ENCODE data around the gene SLC39A3.

DNA sequence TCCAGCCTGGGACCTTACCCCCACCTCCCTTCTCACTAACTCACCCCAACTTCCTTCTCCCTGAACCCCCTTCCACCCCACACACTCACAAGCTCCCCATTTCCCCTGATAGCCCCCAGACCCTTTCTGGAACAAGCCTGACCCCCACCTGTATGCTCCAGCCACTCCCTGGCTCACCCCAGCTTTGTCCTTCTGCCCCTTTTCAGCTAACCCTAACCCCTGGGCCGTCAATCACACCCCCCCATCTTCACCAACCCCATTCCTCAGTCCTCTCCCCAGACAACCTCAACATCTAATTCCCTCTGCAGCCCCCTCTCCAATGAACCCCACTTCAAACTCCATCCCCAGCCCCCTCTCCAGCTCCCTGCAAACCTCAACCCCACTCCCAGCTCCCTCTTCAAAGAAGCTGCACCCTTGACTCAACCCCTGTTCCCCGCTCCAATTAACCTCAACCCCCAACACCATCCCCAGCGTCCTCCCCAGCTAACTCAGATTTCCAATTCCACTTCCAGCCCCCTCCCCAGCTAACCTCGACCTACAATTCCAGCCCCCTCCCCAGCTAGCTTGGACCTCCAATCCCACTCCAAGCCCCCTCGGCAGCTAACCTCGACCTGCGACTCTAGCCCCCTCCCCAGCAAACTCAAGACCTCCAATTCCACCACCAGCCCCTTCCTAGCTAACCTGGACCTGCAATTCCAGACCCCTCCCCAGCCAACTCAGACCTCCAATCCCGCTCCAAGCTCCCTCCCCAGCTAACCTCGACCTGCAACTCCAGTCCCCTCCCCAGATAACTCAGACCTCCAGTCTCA lies 38.3 kb downstream of the SLC39A3 start:
- TF ChIP-seq, protein P1, sequence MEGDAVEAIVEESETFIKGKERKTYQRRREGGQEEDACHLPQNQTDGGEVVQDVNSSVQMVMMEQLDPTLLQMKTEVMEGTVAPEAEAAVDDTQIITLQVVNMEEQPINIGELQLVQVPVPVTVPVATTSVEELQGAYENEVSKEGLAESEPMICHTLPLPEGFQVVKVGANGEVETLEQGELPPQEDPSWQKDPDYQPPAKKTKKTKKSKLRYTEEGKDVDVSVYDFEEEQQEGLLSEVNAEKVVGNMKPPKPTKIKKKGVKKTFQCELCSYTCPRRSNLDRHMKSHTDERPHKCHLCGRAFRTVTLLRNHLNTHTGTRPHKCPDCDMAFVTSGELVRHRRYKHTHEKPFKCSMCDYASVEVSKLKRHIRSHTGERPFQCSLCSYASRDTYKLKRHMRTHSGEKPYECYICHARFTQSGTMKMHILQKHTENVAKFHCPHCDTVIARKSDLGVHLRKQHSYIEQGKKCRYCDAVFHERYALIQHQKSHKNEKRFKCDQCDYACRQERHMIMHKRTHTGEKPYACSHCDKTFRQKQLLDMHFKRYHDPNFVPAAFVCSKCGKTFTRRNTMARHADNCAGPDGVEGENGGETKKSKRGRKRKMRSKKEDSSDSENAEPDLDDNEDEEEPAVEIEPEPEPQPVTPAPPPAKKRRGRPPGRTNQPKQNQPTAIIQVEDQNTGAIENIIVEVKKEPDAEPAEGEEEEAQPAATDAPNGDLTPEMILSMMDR (IDR thresholded peaks at IDR 0.05; ENCODE audit: low read depth, low read length, poor library complexity, severe bottlenecking): no peak
- no peak for TF ChIP-seq EZH2phosphoT487 (IDR thresholded peaks at IDR 0.05; ENCODE audit: borderline replicate concordance, low read length)

Measured in DOHH2 (cell line).